GM19463 (cell line): ENCODE results near the gene PLSCR2.
"Not testable (repeated sequence)": the region's sequence is repeated elsewhere in the genome, so short reads cannot be mapped to it uniquely, and the experiment has no call there.

ENCODE experiments used
- ATAC-seq: cut with Tn5 transposase; IDR thresholded peaks from one replicate; pipeline ENCODE4 v1.9.1; 2021; ENCODE audit warnings: mild to moderate bottlenecking, moderate library complexity; ENCODE audit not compliant: unreplicated experiment

PLSCR2 gene

GRCh38 chr3:146421819-146422759, 47.3 kb downstream of the PLSCR2 start:
- no peak for ATAC-seq

GRCh38 chr3:146416366-146416765, 53.0 kb downstream of the PLSCR2 start:
- ATAC-seq: no peak

DNA sequence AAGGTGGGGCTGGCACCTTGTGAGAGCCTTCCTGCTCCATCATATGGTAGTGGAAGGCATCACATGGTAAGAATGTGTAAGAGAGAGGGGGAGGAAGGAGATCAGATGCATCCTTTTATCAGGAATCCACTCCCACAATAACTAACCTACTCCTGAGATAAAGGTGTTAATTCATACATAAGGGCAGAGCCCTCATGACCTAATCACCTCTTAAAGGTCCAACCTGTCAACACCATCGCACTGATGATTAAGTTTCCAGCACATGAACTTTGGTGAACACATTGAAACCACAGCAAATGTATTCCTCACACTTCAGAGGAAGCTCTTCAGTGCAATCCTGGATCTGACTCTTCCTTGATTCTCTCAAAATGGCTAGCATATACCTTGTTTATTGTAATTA, 55.4 kb downstream of the PLSCR2 start:
- no peak for ATAC-seq

- not testable (repeated sequence) for ATAC-seq
These were observed 56.6 kb downstream of the PLSCR2 start for GRCh38 chr3:146412711-146413110.

DNA sequence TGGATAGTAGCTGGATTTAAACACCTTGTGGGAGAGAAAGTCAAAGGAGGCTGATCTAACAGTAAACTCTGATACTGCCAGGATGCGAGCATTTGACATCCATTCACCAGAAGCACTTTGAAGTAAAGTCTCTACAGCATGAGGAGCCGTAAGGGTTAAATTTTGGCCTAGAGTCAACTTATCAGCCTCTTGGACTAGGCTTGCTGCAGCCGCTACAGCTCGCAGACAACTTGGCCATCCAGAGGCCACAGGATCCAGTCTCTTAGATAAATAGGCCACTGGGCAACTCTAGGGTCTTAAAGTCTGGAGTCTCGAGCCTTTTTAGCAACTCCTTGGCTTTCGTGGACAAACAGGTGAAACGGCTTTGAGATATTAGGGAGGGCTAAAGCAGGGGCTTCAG, 61.4 kb downstream of the PLSCR2 start:
- no peak for ATAC-seq

DNA sequence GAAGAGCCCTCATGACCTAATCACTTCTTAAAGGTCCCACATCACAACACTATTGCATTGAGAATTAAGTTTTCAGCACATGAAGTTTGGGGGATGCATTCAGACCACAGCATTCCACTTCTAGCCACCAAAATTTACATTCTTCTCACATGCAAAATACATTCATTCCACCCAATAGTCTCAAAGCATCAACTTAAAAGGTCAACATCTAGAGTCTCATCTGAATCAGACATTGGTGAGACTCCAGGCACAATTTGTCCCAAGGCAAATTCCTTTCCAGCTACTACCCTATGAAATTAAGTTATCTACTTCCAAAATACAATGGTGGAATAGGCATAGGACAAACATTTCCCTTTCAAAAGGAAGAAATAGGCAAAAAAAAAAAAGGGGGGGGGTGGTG, 64.9 kb downstream of the PLSCR2 start:
- no peak for ATAC-seq

GRCh38 chr3:146403792-146404191, 65.6 kb downstream of the PLSCR2 start:
- ATAC-seq: no peak

- no peak for ATAC-seq
These were observed 72.6 kb downstream of the PLSCR2 start for GRCh38 chr3:146396792-146397191.

- no peak for ATAC-seq
These were observed 74.2 kb downstream of the PLSCR2 start for GRCh38 chr3:146395164-146395563.

- no peak for ATAC-seq
These were observed 78.4 kb downstream of the PLSCR2 start for GRCh38 chr3:146390957-146391356.

DNA sequence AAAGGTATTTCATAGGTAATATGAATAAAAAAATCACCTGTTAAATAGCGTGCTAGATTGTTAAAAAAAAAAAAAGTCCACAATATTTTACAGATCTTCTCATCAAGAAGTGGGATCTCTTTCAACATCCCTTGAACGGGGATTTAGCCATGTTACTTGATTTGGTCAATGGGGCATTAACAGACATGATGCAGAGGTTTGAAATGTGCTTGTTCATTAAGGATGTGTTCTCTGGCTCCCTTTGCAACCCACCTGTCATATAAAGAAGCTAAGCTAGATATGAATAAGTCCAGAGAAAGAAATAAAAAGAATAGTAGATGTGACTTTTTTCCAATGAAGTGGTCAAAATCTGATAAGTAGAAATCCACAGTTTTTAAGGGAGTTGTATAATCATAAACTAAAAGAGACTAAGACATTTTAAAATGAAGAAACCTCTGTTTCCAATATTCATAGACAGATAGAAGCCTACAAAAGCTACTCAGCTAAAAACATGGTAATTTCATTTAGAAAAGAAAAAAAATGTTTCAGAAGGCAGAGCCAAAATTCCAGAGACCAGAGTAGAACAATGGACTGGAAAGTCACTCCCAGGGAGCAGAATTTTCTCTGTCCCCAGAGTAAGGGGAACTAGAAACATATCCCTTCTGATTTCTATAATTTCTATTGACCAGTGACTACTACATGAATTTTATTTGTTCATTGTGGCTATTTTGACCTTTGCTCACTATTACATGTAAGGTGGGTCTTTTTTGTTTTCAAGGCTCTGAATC, 79.2 kb downstream of the PLSCR2 start:
- ATAC-seq: no peak

- ATAC-seq: no peak
These were observed 81.8 kb downstream of the PLSCR2 start for GRCh38 chr3:146387566-146387965.

DNA sequence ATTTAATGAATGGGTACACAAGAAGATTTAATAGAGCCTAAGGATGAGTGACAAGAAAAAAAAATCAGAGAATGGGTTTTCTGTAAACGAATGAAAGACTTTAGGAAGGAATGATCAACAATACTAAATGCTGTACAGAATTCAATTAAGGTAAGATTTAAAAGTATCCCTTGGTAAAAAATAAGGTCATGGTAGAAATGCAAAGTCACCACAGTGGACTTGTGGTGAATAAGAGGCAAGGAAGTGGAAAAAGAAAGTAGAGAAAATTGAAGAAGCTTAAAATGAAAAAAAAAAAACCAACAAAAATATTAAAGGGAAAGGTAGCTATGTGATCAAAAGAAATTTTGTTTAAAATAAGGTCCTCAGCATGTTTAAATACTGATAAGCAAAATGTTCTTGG, 82.4 kb downstream of the PLSCR2 start:
- no peak for ATAC-seq

DNA sequence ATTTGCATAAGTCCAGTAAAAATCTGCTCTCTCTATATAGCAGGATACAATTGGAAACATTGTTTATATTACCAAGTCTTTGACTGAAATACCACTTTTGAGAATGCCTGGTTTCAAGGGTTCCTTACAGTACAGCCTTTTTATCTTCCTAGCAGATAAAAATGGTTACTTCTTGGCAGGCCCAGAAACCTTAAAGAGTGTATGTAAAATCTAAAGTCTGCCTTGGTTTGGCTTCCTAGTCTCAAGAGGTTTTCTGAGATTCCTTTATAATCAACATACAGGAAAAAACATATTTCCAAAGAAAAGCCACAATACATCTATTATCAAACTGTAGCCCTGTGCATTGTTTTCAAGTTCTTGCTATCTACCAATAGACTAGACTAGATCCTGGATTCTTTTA, 84.6 kb downstream of the PLSCR2 start:
- no peak for ATAC-seq
